ENCODE results near the gene PLEKHF1. TPM values are rescaled to one million over a fixed set of nuclear protein-coding genes. Genes with fewer than 3 reads are reported as not detected.

Gene PLEKHF1
- total RNA-seq, 4 donors from 2014 or later = 8.6 to 38.8 (median 14.2) TPM

DNA sequence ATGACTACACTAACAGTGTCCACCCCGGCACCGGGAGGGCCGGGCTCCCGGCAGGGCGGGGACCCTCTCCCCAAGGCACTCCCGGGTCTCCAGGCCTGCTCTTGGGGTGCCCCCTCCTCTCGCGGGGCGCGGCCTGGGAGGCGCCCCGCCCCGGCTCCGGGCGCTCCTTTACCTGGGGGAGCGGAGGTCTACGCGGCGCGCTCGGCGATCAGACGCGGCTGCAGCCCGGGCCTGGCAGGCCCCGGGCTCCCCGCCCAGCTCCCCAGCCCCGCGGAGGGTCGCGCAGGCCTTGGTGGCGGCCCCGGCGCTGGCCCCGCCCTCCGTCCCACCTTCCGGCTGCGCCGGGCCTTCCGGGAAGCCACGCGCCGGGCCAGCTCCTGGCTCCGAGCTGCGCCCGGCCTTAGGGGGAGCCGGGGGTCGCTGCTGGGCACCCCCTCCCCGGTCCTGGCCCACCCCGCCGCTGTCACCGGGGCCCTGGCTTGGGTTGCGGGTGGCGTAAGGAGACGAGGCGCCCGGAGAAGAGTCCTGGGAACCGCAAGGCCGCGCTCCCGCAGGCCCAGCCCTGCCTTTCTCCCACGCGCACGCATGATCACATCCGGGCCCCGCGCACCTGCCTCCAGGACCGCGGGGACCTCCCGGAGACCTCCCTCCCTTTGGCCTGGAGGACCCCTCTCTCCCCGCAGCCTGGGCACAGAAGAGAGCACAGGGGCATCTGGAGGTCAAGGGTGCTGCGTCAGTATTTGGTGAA, 49.9 kb downstream of the PLEKHF1 start, which contains the start of gene C19orf12:
C19orf12 (minus strand) TSS at position 309 of the 748 bp plus-strand sequence. CDS start 6,848 bp downstream, outside the sequence.
- DNase-seq = peak; percentile 64
- H3K27ac ChIP-seq = peak within 1 kb of the TSS; percentile 89 to 99 (median 94)
- H3K9me3 ChIP-seq = no peaks in the 10 kb centered on the region
- in situ Hi-C loops (cut with MboI; ENCODE audit: low pct_ligation_motif_present in 1 of 4, low pct_unique_long_range_greater_than_20kb in 1 of 4, low sequenced_read_pairs in 3 of 4) = loop anchor here (5.0 to 25.0 kb wide), 3 partner anchors 103 to 110 kb away; partner anchors contain the start of gene POP4 (in 4 of the 4)
- WGBS, 2 donors (ENCODE audit: low coverage in 1 of 2) = 1% methylated on average over 16 of the region's 72 CpGs; no CpG with 5 or more reads in 1 of the 2 donors
- no peaks in the 10 kb centered on the region for H3K36me3 ChIP-seq
- H3K4me3 ChIP-seq = peak within 1 kb of the TSS; percentile 85 to 98 (median 94)
- peaks cover 16 to 38% (median 22%) of the 10 kb centered on the region in 4 donors for H3K4me1 ChIP-seq
- no peaks in the 10 kb centered on the region for H3K27me3 ChIP-seq
- intact Hi-C loops (cut with DNase I; ENCODE audit: low total_unique reads) = loop anchor here (5.0 kb wide), 1 partner anchor 1632 kb away; the partner anchor contains the start of gene TSHZ3
- TF ChIP-seq POLR2A (IDR thresholded peaks at IDR 0.05) (peak; percentile 78), EP300 (IDR thresholded peaks at IDR 0.05; ENCODE audit: low read depth) (no peak), POLR2AphosphoS5 (IDR thresholded peaks at IDR 0.05) (peak; percentile 61 to 81 (median 77))
- TF ChIP-seq, protein P1, sequence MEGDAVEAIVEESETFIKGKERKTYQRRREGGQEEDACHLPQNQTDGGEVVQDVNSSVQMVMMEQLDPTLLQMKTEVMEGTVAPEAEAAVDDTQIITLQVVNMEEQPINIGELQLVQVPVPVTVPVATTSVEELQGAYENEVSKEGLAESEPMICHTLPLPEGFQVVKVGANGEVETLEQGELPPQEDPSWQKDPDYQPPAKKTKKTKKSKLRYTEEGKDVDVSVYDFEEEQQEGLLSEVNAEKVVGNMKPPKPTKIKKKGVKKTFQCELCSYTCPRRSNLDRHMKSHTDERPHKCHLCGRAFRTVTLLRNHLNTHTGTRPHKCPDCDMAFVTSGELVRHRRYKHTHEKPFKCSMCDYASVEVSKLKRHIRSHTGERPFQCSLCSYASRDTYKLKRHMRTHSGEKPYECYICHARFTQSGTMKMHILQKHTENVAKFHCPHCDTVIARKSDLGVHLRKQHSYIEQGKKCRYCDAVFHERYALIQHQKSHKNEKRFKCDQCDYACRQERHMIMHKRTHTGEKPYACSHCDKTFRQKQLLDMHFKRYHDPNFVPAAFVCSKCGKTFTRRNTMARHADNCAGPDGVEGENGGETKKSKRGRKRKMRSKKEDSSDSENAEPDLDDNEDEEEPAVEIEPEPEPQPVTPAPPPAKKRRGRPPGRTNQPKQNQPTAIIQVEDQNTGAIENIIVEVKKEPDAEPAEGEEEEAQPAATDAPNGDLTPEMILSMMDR (IDR thresholded peaks at IDR 0.05) = no peak

DNA sequence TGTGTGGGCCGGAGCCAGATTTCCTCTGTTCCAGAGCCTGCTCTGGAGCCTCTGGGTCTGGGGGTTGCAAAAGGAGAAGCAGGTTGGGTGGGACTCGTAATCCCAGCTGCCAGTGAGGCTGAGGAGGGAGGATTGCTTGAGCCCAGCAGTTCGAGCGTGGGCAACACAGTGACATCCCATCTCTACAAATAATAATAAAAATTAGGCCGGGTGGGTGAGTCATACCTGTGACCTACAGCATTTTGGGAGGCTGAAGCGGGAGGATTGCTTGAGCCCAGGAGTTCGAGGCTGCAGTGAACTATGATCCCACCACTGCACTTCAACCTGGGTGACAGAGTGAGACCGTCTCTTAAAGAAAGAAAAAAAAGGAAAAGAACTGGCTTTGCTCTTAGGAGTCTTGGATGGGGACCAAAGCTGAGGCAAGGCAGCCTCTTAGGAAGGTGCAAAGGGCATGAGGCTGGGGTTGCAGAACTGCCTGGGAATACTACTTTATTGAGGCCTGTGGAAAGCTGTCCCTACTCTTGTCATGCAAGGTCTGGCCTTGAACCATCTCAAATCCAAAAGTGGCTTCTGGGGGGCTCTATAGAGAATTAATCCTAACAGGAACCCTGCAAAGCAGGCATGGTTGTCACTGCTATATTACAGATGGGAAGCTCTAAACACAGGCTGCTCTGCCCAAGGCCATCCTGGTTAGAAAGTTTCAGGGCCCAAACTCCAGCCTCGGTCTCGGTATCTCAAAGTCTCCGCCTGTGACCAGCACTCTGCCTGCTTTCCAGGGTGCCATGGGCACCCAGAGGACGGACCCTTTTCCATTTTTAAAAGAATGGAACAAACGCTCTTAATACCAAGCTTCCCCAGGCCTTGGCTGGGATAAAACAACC, 50.7 kb downstream of the PLEKHF1 start:
- 7 to 19% methylated on average over 2 to 13 of the region's 13 CpGs for WGBS, 2 donors (ENCODE audit: low coverage in 1 of 2)
- in situ Hi-C loops (cut with MboI; ENCODE audit: low pct_ligation_motif_present in 1 of 4, low pct_unique_long_range_greater_than_20kb in 1 of 4, low sequenced_read_pairs in 3 of 4) = loop anchor here in 3 of 4 donors (10.0 to 25.0 kb wide), 2 partner anchors 104 to 111 kb away; partner anchors contain the start of gene POP4 (in 3 of the 3)
- H3K9me3 ChIP-seq = no peaks in the 10 kb centered on the region
- peak overlapping the region; percentile 89 to 99 (median 94) for H3K27ac ChIP-seq
- TF ChIP-seq EP300 (IDR thresholded peaks at IDR 0.05; ENCODE audit: low read depth) (no peak), POLR2A (IDR thresholded peaks at IDR 0.05) (no peak), POLR2AphosphoS5 (IDR thresholded peaks at IDR 0.05) (no peak)
- TF ChIP-seq, protein P1 (IDR thresholded peaks at IDR 0.05) = no peak
- peak; percentile 42 for DNase-seq
- intact Hi-C loops (cut with DNase I; ENCODE audit: low total_unique reads) = loop anchor here (2.0 to 5.0 kb wide), 2 partner anchors 107 to 1631 kb away; partner anchors contain the start of gene TSHZ3
- H3K4me1 ChIP-seq = peaks cover 16 to 38% (median 22%) of the 10 kb centered on the region in 4 donors
- H3K4me3 ChIP-seq = peak overlapping the region; percentile 85 to 98 (median 94)
- H3K36me3 ChIP-seq = no peaks in the 10 kb centered on the region
- no peaks in the 10 kb centered on the region for H3K27me3 ChIP-seq

DNA sequence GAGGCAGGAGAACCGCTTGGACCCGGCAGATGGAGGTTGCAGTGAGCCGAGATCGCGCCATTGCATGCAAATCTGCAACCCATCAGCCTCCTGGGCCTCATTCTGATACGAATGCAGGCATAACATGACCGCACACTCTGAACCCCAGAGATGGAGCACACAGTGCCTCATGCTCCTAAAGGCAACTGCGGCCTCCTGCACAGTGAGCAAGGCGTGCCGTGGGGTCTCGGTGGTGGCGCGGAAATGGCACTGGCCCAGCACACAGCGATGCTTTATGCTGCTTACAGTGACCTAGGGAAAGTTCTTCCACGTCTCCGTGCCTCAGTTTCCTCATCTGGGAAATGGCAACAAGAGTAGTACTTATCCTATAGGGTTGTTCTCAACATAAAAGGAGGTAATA, 51.8 kb downstream of the PLEKHF1 start:
- Histone ChIP-seq H3K4me1 (peaks cover 16 to 31% (median 22%) of the 10 kb centered on the region in 4 donors), H3K36me3 (no peaks in the 10 kb centered on the region), H3K9me3 (no peaks in the 10 kb centered on the region), H3K4me3 (no peak overlapping the region), H3K27me3 (no peaks in the 10 kb centered on the region), H3K27ac (no peak overlapping the region)
- intact Hi-C loops (cut with DNase I; ENCODE audit: low total_unique reads) = loop anchor here (2.0 to 5.0 kb wide), 2 partner anchors 108 to 1630 kb away; partner anchors contain the start of gene TSHZ3
- DNase-seq = no peak
- WGBS, 2 donors (ENCODE audit: low coverage in 1 of 2) = 84% methylated on average over 16 of the region's 16 CpGs; no CpG with 5 or more reads in 1 of the 2 donors
- in situ Hi-C loops (cut with MboI; ENCODE audit: low pct_ligation_motif_present in 1 of 4, low pct_unique_long_range_greater_than_20kb in 1 of 4, low sequenced_read_pairs in 3 of 4) = loop anchor here in 3 of 4 donors (10.0 to 25.0 kb wide), 2 partner anchors 105 to 112 kb away; partner anchors contain the start of gene POP4 (in 3 of the 3)
- TF ChIP-seq EP300 (IDR thresholded peaks at IDR 0.05; ENCODE audit: low read depth) (no peak), POLR2AphosphoS5 (IDR thresholded peaks at IDR 0.05) (no peak), POLR2A (IDR thresholded peaks at IDR 0.05) (no peak)

DNA sequence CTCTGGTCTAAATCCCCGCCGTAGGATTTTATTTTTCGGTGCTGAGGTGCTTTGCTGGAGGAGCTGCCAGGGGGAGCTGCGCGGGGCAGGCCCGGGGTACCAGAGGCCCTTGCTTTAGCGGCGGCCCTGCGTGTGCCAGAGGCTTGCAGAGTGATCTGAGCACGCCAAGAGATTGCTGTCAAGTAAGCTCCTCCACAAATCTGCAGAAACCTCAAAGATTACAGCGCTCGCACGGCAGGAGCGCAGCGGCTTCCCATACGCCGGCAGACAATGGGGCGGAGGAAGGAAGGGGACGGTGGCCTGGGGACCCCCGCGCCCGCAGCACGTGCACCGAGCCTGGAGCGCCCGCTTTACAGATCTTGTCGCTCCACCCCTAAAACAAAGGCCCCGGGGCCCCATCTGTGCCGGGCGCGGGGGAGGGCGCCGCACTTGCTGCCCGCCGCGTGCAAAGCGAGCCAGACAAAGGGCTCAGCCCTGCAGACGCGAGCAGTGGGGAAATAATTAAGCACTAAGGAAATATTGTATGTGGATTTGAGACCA, 58.9 kb downstream of the PLEKHF1 start:
- WGBS, 2 donors (ENCODE audit: low coverage in 1 of 2) = 4% methylated on average over 34 of the region's 39 CpGs; no CpG with 5 or more reads in 1 of the 2 donors
- TF ChIP-seq EP300 (IDR thresholded peaks at IDR 0.05; ENCODE audit: low read depth) (no peak), POLR2AphosphoS5 (IDR thresholded peaks at IDR 0.05) (no peak), POLR2A (IDR thresholded peaks at IDR 0.05) (no peak)
- TF ChIP-seq, protein P1 (IDR thresholded peaks at IDR 0.05) = no peak
- in situ Hi-C loops (cut with MboI; ENCODE audit: low pct_ligation_motif_present in 1 of 4, low pct_unique_long_range_greater_than_20kb in 1 of 4, low sequenced_read_pairs in 3 of 4) (loop anchor here in 1 of 4 donors (25.0 kb wide), 1 partner anchor 112 kb away; the partner anchor contains the start of gene POP4), intact Hi-C loops (cut with DNase I; ENCODE audit: low total_unique reads) (no loop called here)
- peak overlapping the region in 2 of 4 donors; percentile 19 to 47 for H3K4me3 ChIP-seq
- H3K9me3 ChIP-seq = no peaks in the 10 kb centered on the region
- DNase-seq = no peak
- peaks cover 0 to 11% (median 9%) of the 10 kb centered on the region in 4 donors for H3K4me1 ChIP-seq
- H3K36me3 ChIP-seq = no peaks in the 10 kb centered on the region
- H3K27me3 ChIP-seq = peaks cover 67% of the 10 kb centered on the region
- no peak overlapping the region for H3K27ac ChIP-seq
